Loucy (cell line): ENCODE results near the gene SUPT3H.

Experiments
- H2AFZ ChIP-seq: fragments of 200-600 bp; sonication (generic); 2 replicates; pipeline ENCODE4 v1.6.0; 2016; ENCODE audit warnings: antibody characterized with exemption, mild to moderate bottlenecking, low read length, moderate library complexity
- H3F3A ChIP-seq: fragments of 200-600 bp; 2 replicates; pipeline ENCODE4 v1.6.0; 2016; ENCODE audit warnings: antibody characterized with exemption, low read depth, mild to moderate bottlenecking
- H3K27me3 ChIP-seq: fragments of 200-600 bp; sonication (generic); 2 replicates; pipeline ENCODE4 v1.6.1; 2014; ENCODE audit warnings: low read length, mild to moderate bottlenecking; ENCODE audit not compliant: insufficient read depth, poor library complexity, severe bottlenecking
- H3K36me3 ChIP-seq: fragments of 200-600 bp; sonication (generic); 2 replicates; pipeline ENCODE4 v1.6.1; 2016; ENCODE audit warnings: low read length; ENCODE audit not compliant: insufficient read depth
- H3K4me1 ChIP-seq: fragments of 200-600 bp; sonication (generic); 2 replicates; pipeline ENCODE4 v1.5.1; 2014; ENCODE audit warnings: low read length, mild to moderate bottlenecking; ENCODE audit not compliant: insufficient read depth, poor library complexity, severe bottlenecking
- H3K4me2 ChIP-seq: fragments of 200-600 bp; sonication (generic); 2 replicates; pipeline ENCODE4 v1.6.0; 2014; ENCODE audit warnings: antibody characterized with exemption, low read length, low read depth, mild to moderate bottlenecking; ENCODE audit not compliant: poor library complexity, severe bottlenecking
- H3K4me3 ChIP-seq: fragments of 200-600 bp; sonication (generic); 2 replicates; pipeline ENCODE4 v1.5.1; 2014; ENCODE audit warnings: low read length, mild to moderate bottlenecking, mixed read lengths; ENCODE audit not compliant: poor library complexity, severe bottlenecking
- H3K79me2 ChIP-seq: fragments of 200-600 bp; sonication (generic); 2 replicates; pipeline ENCODE4 v1.6.1; 2014; ENCODE audit warnings: low read length; ENCODE audit not compliant: insufficient read depth
- H3K9ac ChIP-seq: fragments of 200-600 bp; sonication (generic); 2 replicates; pipeline ENCODE4 v1.6.0; 2014; ENCODE audit warnings: mild to moderate bottlenecking, low read depth, low read length, moderate library complexity; ENCODE audit not compliant: poor library complexity, severe bottlenecking
- H3K9me2 ChIP-seq: fragments of 200-600 bp; sonication (generic); replicated peaks from 2 replicates; pipeline ENCODE4 v1.6.1; 2016; ENCODE audit warnings: low read depth, low read length, mixed read lengths
- H3K9me3 ChIP-seq: fragments of 200-600 bp; sonication (generic); 2 replicates; pipeline ENCODE4 v1.6.1; 2014; ENCODE audit warnings: mild to moderate bottlenecking, antibody characterized with exemption, low read length, low read depth; ENCODE audit not compliant: insufficient read depth
- H4K20me1 ChIP-seq: fragments of 200-600 bp; sonication (generic); 2 replicates; pipeline ENCODE4 v1.6.0; 2014; ENCODE audit warnings: antibody characterized with exemption, low read length, mild to moderate bottlenecking; ENCODE audit not compliant: insufficient read depth, poor library complexity, severe bottlenecking
- EZH2phosphoT487 ChIP-seq: fragments of 200-600 bp; IDR thresholded peaks from 2 replicates; pipeline ENCODE4 v1.6.1; 2018; ENCODE audit warnings: antibody characterized with exemption, mild to moderate bottlenecking, moderate library complexity, borderline replicate concordance
- TF ChIP-seq, protein P1 (sequence below): fragments of 200-600 bp; sonication (generic); conservative IDR thresholded peaks from 2 replicates; pipeline ENCODE4 v1.5.1; 2014; ENCODE audit warnings: mild to moderate bottlenecking, antibody characterized with exemption, low read length

The SUPT3H gene

DNA sequence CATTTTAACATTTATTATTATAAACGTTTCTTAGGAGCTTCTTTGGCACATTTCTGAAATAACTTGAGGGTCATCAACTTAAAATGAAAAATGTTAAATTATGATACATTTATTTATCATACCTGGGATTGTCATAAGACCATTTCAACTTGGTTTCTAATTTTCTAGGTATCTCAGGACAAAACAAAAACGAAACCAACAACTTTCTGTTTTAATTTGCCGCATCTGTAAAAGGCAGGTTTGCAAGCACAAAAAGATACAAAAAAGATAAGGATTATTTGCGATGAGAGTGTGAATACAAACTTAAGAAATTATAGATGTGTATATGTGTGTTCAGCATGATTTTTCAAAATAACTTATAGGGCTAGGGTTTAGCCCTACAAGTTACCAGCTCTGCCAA, 444.6 kb downstream of the SUPT3H start:
- TF ChIP-seq EZH2phosphoT487, result no peak
- TF ChIP-seq, protein P1, sequence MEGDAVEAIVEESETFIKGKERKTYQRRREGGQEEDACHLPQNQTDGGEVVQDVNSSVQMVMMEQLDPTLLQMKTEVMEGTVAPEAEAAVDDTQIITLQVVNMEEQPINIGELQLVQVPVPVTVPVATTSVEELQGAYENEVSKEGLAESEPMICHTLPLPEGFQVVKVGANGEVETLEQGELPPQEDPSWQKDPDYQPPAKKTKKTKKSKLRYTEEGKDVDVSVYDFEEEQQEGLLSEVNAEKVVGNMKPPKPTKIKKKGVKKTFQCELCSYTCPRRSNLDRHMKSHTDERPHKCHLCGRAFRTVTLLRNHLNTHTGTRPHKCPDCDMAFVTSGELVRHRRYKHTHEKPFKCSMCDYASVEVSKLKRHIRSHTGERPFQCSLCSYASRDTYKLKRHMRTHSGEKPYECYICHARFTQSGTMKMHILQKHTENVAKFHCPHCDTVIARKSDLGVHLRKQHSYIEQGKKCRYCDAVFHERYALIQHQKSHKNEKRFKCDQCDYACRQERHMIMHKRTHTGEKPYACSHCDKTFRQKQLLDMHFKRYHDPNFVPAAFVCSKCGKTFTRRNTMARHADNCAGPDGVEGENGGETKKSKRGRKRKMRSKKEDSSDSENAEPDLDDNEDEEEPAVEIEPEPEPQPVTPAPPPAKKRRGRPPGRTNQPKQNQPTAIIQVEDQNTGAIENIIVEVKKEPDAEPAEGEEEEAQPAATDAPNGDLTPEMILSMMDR, result no peak
- Histone ChIP-seq H3K36me3 (no peaks in the 10 kb centered on the region), H3K4me3 (peak overlapping the region; percentile 69), H4K20me1 (no peaks in the 10 kb centered on the region), H2AFZ (peak overlapping the region; percentile 48; the same call in 1 of the 2 replicates), H3K27me3 (no peaks in the 10 kb centered on the region), H3K79me2 (no peaks in the 10 kb centered on the region), H3K4me1 (peaks cover 55% of the 10 kb centered on the region), H3K9me3 (no peaks in the 10 kb centered on the region), H3F3A (peaks cover 7% of the 10 kb centered on the region; the same call in 1 of the 2 replicates), H3K9ac (peak overlapping the region; percentile 65), H3K4me2 (peak overlapping the region; percentile 71), H3K9me2 (no peaks in the 10 kb centered on the region)

DNA sequence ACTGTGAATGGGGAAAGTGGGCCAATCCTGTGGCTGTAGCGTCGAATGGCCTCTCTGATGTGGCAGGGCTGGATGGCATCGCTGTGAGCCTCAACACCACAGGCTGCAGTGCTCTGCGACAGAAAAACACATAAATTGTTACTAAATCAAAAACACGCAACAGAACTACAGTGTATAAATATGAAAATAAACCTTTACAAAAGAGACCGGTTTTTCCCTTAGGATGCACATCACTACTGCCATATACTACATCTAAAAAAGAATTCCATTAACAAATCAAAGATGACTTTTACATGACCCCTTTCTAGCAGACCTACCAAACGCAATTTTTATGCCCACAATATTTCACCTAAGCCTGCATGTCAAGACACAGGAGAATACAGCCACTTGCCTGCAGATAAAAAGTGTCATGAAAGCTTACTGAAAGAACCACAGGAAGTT, 445.1 kb downstream of the SUPT3H start:
- peak overlapping the region; percentile 71 for H3K4me2 ChIP-seq
- no peaks in the 10 kb centered on the region for H3K27me3 ChIP-seq
- no peaks in the 10 kb centered on the region for H3K36me3 ChIP-seq
- peak overlapping the region; percentile 69 for H3K4me3 ChIP-seq
- peaks cover 55% of the 10 kb centered on the region for H3K4me1 ChIP-seq
- no peaks in the 10 kb centered on the region for H4K20me1 ChIP-seq
- H3K9me3 ChIP-seq, result no peaks in the 10 kb centered on the region
- H3F3A ChIP-seq, result peaks cover 7% of the 10 kb centered on the region; the same call in 1 of the 2 replicates
- no peak for TF ChIP-seq EZH2phosphoT487
- TF ChIP-seq, protein P1, result no peak
- H3K9me2 ChIP-seq, result no peaks in the 10 kb centered on the region
- peak overlapping the region; percentile 65 for H3K9ac ChIP-seq
- no peaks in the 10 kb centered on the region for H3K79me2 ChIP-seq
- H2AFZ ChIP-seq, result peak overlapping the region; percentile 48

DNA sequence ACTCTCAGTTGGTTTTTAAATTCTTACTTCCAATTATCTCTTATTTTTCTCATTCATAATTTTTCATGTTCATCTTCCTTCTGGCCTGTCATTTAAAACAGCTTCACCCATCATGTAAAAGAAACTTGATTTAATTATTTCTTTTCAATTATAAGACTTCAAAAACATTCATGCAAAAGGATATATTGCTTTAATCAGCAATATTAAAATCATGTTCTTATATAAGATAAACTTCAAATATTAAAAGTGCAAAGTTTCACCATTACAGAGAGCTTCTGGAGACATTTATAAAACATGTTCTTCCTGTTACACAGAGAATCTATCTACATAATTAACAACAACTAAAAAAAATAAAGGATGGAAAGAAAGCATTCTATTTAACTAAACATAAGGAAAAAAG, 446.3 kb downstream of the SUPT3H start:
- H4K20me1 ChIP-seq, result no peaks in the 10 kb centered on the region
- no peak overlapping the region for H2AFZ ChIP-seq
- H3K36me3 ChIP-seq, result no peaks in the 10 kb centered on the region
- H3K4me3 ChIP-seq, result no peak overlapping the region
- no peaks in the 10 kb centered on the region for H3K27me3 ChIP-seq
- H3K4me1 ChIP-seq, result peaks cover 55% of the 10 kb centered on the region
- peaks cover 7% of the 10 kb centered on the region; the same call in 1 of the 2 replicates for H3F3A ChIP-seq
- no peaks in the 10 kb centered on the region for H3K79me2 ChIP-seq
- H3K4me2 ChIP-seq, result peak overlapping the region; percentile 71
- no peak overlapping the region for H3K9ac ChIP-seq
- no peaks in the 10 kb centered on the region for H3K9me3 ChIP-seq
- no peaks in the 10 kb centered on the region for H3K9me2 ChIP-seq
- TF ChIP-seq, protein P1, result no peak
- TF ChIP-seq EZH2phosphoT487, result no peak
